Caco-2 (cell line): ENCODE data around the gene BLOC1S1. TPM values are rescaled to one million over a fixed set of nuclear protein-coding genes. Genes with fewer than 3 reads are reported as not detected.

ENCODE experiments used
- BruUV-seq: library from RNA; stranded (reverse); fragments of 400-500 nt; replicated peaks from 2 replicates; lab custom pipeline; 2021; lab: Mats Ljungman, UMichigan
- CTCF ChIA-PET: fragments of 300-600 bp; sonication (Branson Sonifier 250); formaldehyde crosslinking; loops from one replicate; lab custom pipeline; 2022; ENCODE audit warnings: antibody characterized with exemption; lab: Charles Lee
- POLR2A ChIA-PET: fragments of 300-600 bp; sonication (Branson Sonifier 250); formaldehyde crosslinking; loops from one replicate; lab custom pipeline; 2022; ENCODE audit warnings: antibody characterized with exemption; lab: Charles Lee
- DNase-seq, 2 experiments: peaks; one replicate each; pipeline versions ENCODE4 v3.0.0 to v3.0.0-alpha.2; 2020 to 2022
- H3K27me3 ChIP-seq: replicated peaks from 2 replicates; pipeline ENCODE4 v1.6.0; 2011; ENCODE audit warnings: low read length; ENCODE audit not compliant: control insufficient read depth, insufficient read depth
- H3K36me3 ChIP-seq: 2 replicates; pipeline ENCODE4 v1.5.1; 2011; ENCODE audit warnings: low read length; ENCODE audit not compliant: control insufficient read depth, insufficient read depth
- H3K4me1 ChIP-seq: fragments of 250-450 bp; sonication (Bioruptor Pico); 2 replicates; pipeline ENCODE4 v1.5.1; 2020; ENCODE audit warnings: mild to moderate bottlenecking
- H3K4me3 ChIP-seq: 2 replicates; pipeline ENCODE4 v1.5.1; 2011; ENCODE audit warnings: low read depth, mild to moderate bottlenecking, control low read depth, low read length
- H3K9me3 ChIP-seq: fragments of 250-450 bp; sonication (Bioruptor Pico); 2 replicates; pipeline ENCODE4 v1.5.1; 2020; ENCODE audit warnings: mild to moderate bottlenecking, moderate library complexity
- H3K27ac Mint-ChIP-seq: one replicate; pipeline ENCODE4 v1.8.0; 2022; ENCODE audit warnings: mixed read lengths; ENCODE audit not compliant: unreplicated experiment
- H3K27me3 Mint-ChIP-seq: one replicate; pipeline ENCODE4 v1.8.0; 2022; ENCODE audit warnings: mixed read lengths; ENCODE audit not compliant: insufficient read depth, unreplicated experiment
- H3K36me3 Mint-ChIP-seq: one replicate; pipeline ENCODE4 v1.8.0; 2022; ENCODE audit warnings: mild to moderate bottlenecking, mixed read lengths; ENCODE audit not compliant: insufficient read depth, unreplicated experiment
- H3K4me1 Mint-ChIP-seq: one replicate; pipeline ENCODE4 v1.8.0; 2022; ENCODE audit warnings: low read depth, mixed read lengths; ENCODE audit not compliant: unreplicated experiment
- H3K4me3 Mint-ChIP-seq: one replicate; pipeline ENCODE4 v1.8.0; 2022; ENCODE audit warnings: mild to moderate bottlenecking, moderate library complexity, mixed read lengths; ENCODE audit not compliant: unreplicated experiment
- H3K9me3 Mint-ChIP-seq: one replicate; pipeline ENCODE4 v1.8.0; 2022; ENCODE audit warnings: mixed read lengths; ENCODE audit not compliant: unreplicated experiment
- CTCF ChIP-seq, 2 experiments: fragments of 200-600 bp in 1 of 2; IDR thresholded peaks; 1 replicate in 1 of 2; 2 replicates in 1 of 2; pipeline versions ENCODE4 v1.5.1 to v1.8.0; 2011 to 2022; ENCODE audit warnings: antibody characterized with exemption in 1 of 2, control low read depth in 1 of 2, inconsistent platforms in 1 of 2, low read depth in 1 of 2, low read length in 1 of 2, mild to moderate bottlenecking in 1 of 2, moderate library complexity in 1 of 2; ENCODE audit not compliant: insufficient read depth in 1 of 2, severe bottlenecking in 1 of 2, unreplicated experiment in 1 of 2
- intact Hi-C: fragments of 100-400 bp; cut with micrococcal nuclease; formaldehyde crosslinking; loops from one replicate; pipeline ENCODE4 v1.10.0; 2022; ENCODE audit not compliant: unreplicated experiment
- total RNA-seq: library from RNA; stranded (reverse); gene quantifications from 2 replicates; pipeline ENCODE4 v1.2.3, GENCODE V29; 2022

The BLOC1S1 gene
- total RNA-seq, 1 experiment from 2014 or later: 73.7 TPM

GRCh38 chr12:55693323-55694187 is 22.3 kb upstream of the BLOC1S1 start:
- BruUV-seq: no TSS peak
- no peak overlapping the region for H3K4me3 ChIP-seq
- DNase-seq: no peak
- H3K27ac Mint-ChIP-seq: no peak overlapping the region
- no peaks in the 10 kb centered on the region for H3K27me3 Mint-ChIP-seq
- CTCF ChIA-PET: no interaction called here
- H3K4me1 Mint-ChIP-seq: no peaks in the 10 kb centered on the region
- H3K36me3 Mint-ChIP-seq: no peaks in the 10 kb centered on the region
- no peak overlapping the region for H3K4me3 Mint-ChIP-seq
- H3K9me3 ChIP-seq: no peaks in the 10 kb centered on the region
- intact Hi-C loops: no loop called here
- no peaks in the 10 kb centered on the region; the same call in 1 of the 2 replicates for H3K36me3 ChIP-seq
- POLR2A ChIA-PET: no interaction called here
- no peaks in the 10 kb centered on the region for H3K27me3 ChIP-seq
- no peak for TF ChIP-seq CTCF (IDR thresholded peaks at IDR 0.05; ENCODE audit: insufficient read depth in 1 of 2, low read depth in 1 of 2, low read length in 1 of 2, severe bottlenecking in 1 of 2, unreplicated experiment in 1 of 2)
- no peaks in the 10 kb centered on the region for H3K9me3 Mint-ChIP-seq
- H3K4me1 ChIP-seq: no peaks in the 10 kb centered on the region

- Mint-ChIP-seq H3K27me3 (no peaks in the 10 kb centered on the region), H3K27ac (no peak overlapping the region), H3K4me1 (no peaks in the 10 kb centered on the region), H3K4me3 (no peak overlapping the region), H3K36me3 (no peaks in the 10 kb centered on the region), H3K9me3 (no peaks in the 10 kb centered on the region)
- Histone ChIP-seq H3K4me1 (no peaks in the 10 kb centered on the region), H3K9me3 (no peaks in the 10 kb centered on the region), H3K27me3 (no peaks in the 10 kb centered on the region), H3K36me3 (no peaks in the 10 kb centered on the region; the same call in 1 of the 2 replicates), H3K4me3 (no peak overlapping the region)
- no peak for DNase-seq
- no TSS peak for BruUV-seq
- TF ChIP-seq CTCF (IDR thresholded peaks at IDR 0.05; ENCODE audit: insufficient read depth in 1 of 2, low read depth in 1 of 2, low read length in 1 of 2, severe bottlenecking in 1 of 2, unreplicated experiment in 1 of 2): no peak
- intact Hi-C loops: no loop called here
- ChIA-PET CTCF (no interaction called here), POLR2A (no interaction called here)
These were observed 21.7 kb upstream of the BLOC1S1 start for GRCh38 chr12:55694188-55694515.

- intact Hi-C loops: no loop called here
- no peak for DNase-seq
- no peak overlapping the region for H3K4me3 ChIP-seq
- no peaks in the 10 kb centered on the region for H3K27me3 ChIP-seq
- Mint-ChIP-seq H3K27me3 (no peaks in the 10 kb centered on the region), H3K4me3 (no peak overlapping the region), H3K4me1 (peaks cover 3% of the 10 kb centered on the region), H3K36me3 (no peaks in the 10 kb centered on the region), H3K9me3 (no peaks in the 10 kb centered on the region), H3K27ac (no peak overlapping the region)
- H3K4me1 ChIP-seq: no peaks in the 10 kb centered on the region
- TF ChIP-seq CTCF (IDR thresholded peaks at IDR 0.05; ENCODE audit: insufficient read depth in 1 of 2, low read depth in 1 of 2, low read length in 1 of 2, severe bottlenecking in 1 of 2, unreplicated experiment in 1 of 2): no peak
- ChIA-PET POLR2A (no interaction called here), CTCF (interaction anchor here (2.5 kb wide), 1 partner anchor 13 kb away, joined by 10 read pairs; a partner anchor contains a TSS)
- H3K36me3 ChIP-seq: no peaks in the 10 kb centered on the region; the same call in 1 of the 2 replicates
- no TSS peak for BruUV-seq
- no peaks in the 10 kb centered on the region for H3K9me3 ChIP-seq
These were observed 21.2 kb upstream of the BLOC1S1 start for GRCh38 chr12:55694651-55695050.
